Neural progenitor cell (in vitro differentiated cells): Measurements from ENCODE around the gene PCSK9. TPM values are rescaled to one million over a fixed set of nuclear protein-coding genes. Genes with fewer than 3 reads are reported as not detected.

Source experiments
- DNase-seq: peaks from one replicate; pipeline ENCODE4 v3.0.0-alpha.2; 2016; ENCODE audit warnings: low spot score
- H2AFZ ChIP-seq: fragments of 200-600 bp; sonication (generic); replicated peaks from 2 replicates; pipeline ENCODE4 v1.6.1; 2016; ENCODE audit warnings: antibody characterized with exemption
- H3F3A ChIP-seq: fragments of 200-600 bp; sonication (generic); 2 replicates; pipeline ENCODE4 v1.6.1; 2016; ENCODE audit warnings: antibody characterized with exemption, low read depth
- H3K27ac ChIP-seq: fragments of 200-600 bp; sonication (generic); 2 replicates; pipeline ENCODE4 v1.5.1; 2016; ENCODE audit warnings: mild to moderate bottlenecking
- H3K27me3 ChIP-seq: fragments of 200-600 bp; sonication (generic); 2 replicates; pipeline ENCODE4 v1.6.1; 2016; ENCODE audit warnings: mild to moderate bottlenecking, moderate library complexity
- H3K36me3 ChIP-seq: fragments of 200-600 bp; sonication (generic); 2 replicates; pipeline ENCODE4 v1.5.1; 2016
- H3K4me1 ChIP-seq: fragments of 200-600 bp; sonication (generic); 2 replicates; pipeline ENCODE4 v1.6.1; 2016; ENCODE audit warnings: mixed run types
- H3K4me2 ChIP-seq: fragments of 200-600 bp; sonication (generic); 2 replicates; pipeline ENCODE4 v1.6.1; 2016
- H3K4me3 ChIP-seq: fragments of 200-600 bp; sonication (generic); 2 replicates; pipeline ENCODE4 v1.5.1; 2016
- H3K79me2 ChIP-seq: fragments of 200-600 bp; sonication (generic); 2 replicates; pipeline ENCODE4 v1.6.1; 2016; ENCODE audit warnings: low read depth
- H3K9ac ChIP-seq: fragments of 200-600 bp; sonication (generic); 2 replicates; pipeline ENCODE4 v1.6.1; 2016
- H3K9me3 ChIP-seq: fragments of 200-600 bp; sonication (generic); 2 replicates; pipeline ENCODE4 v1.5.1; 2016; ENCODE audit warnings: low read depth
- H4K20me1 ChIP-seq: fragments of 200-600 bp; sonication (generic); 2 replicates; pipeline ENCODE4 v1.6.1; 2016; ENCODE audit warnings: low read depth
- H3K27ac Mint-ChIP-seq: 3 replicates; pipeline ENCODE4 v1.8.0; 2021; ENCODE audit warnings: mixed read lengths
- H3K27me3 Mint-ChIP-seq: 2 replicates; pipeline ENCODE4 v1.8.0; 2022; ENCODE audit warnings: low read depth, mild to moderate bottlenecking, inconsistent platforms, moderate library complexity, mixed read lengths; ENCODE audit not compliant: insufficient read depth
- H3K36me3 Mint-ChIP-seq: 3 replicates; pipeline ENCODE4 v1.8.0; 2021; ENCODE audit warnings: mixed read lengths
- H3K4me1 Mint-ChIP-seq: 3 replicates; pipeline ENCODE4 v1.8.0; 2021; ENCODE audit warnings: mixed read lengths
- H3K4me3 Mint-ChIP-seq: 3 replicates; pipeline ENCODE4 v1.8.0; 2021; ENCODE audit warnings: mild to moderate bottlenecking, moderate library complexity, mixed read lengths
- H3K9me3 Mint-ChIP-seq: 3 replicates; pipeline ENCODE4 v1.8.0; 2020; ENCODE audit warnings: mixed read lengths
- CTCF ChIP-seq: fragments of 200-600 bp; sonication (generic); IDR thresholded peaks from 2 replicates; pipeline ENCODE4 v1.5.1; 2017; ENCODE audit warnings: antibody characterized with exemption, mild to moderate bottlenecking
- EZH2 ChIP-seq: fragments of 200-600 bp; sonication (generic); IDR thresholded peaks from 2 replicates; pipeline ENCODE4 v1.6.1; 2017; ENCODE audit warnings: antibody characterized with exemption, mild to moderate bottlenecking, moderate library complexity
- EZH2phosphoT487 ChIP-seq: fragments of 200-600 bp; sonication (generic); IDR thresholded peaks from 2 replicates; pipeline ENCODE4 v1.6.1; 2017; ENCODE audit warnings: antibody characterized with exemption
- total RNA-seq: library from RNA; depleted of rRNA; stranded (reverse); fragments of >200 nt; gene quantifications from 2 replicates; pipeline ENCODE4 v1.2.3, GENCODE V29; 2015; ENCODE audit warnings: low replicate concordance

The PCSK9 gene
- total RNA-seq, 1 donor from 2014 or later, result 4.5 TPM

GRCh38 chr1:55057956-55058298 lies 18.6 kb downstream of the PCSK9 start:
- peaks cover 5% of the 10 kb centered on the region for H3K27me3 Mint-ChIP-seq
- H3K36me3 Mint-ChIP-seq, result no peaks in the 10 kb centered on the region
- H3K27ac Mint-ChIP-seq, result peak overlapping the region; percentile 90
- Histone ChIP-seq H2AFZ (no peak overlapping the region), H3K9me3 (no peaks in the 10 kb centered on the region), H3K79me2 (no peaks in the 10 kb centered on the region), H3F3A (no peaks in the 10 kb centered on the region), H3K27ac (no peak overlapping the region), H3K36me3 (no peaks in the 10 kb centered on the region), H3K4me1 (no peaks in the 10 kb centered on the region), H3K4me2 (no peak overlapping the region), H4K20me1 (no peaks in the 10 kb centered on the region), H3K27me3 (no peaks in the 10 kb centered on the region), H3K4me3 (no peak overlapping the region), H3K9ac (no peak overlapping the region)
- TF ChIP-seq EZH2, result no peak
- TF ChIP-seq CTCF, result no peak
- no peak for TF ChIP-seq EZH2phosphoT487
- H3K4me3 Mint-ChIP-seq, result no peak overlapping the region
- peaks cover 15% of the 10 kb centered on the region for H3K4me1 Mint-ChIP-seq
- H3K9me3 Mint-ChIP-seq, result no peaks in the 10 kb centered on the region
- no peak for DNase-seq

GRCh38 chr1:55059302-55060132 lies 20.2 kb downstream of the PCSK9 start:
- H3K36me3 ChIP-seq, result no peaks in the 10 kb centered on the region
- DNase-seq, result no peak
- H3K27ac ChIP-seq, result no peak overlapping the region
- Mint-ChIP-seq H3K4me1 (peaks cover 14% of the 10 kb centered on the region), H3K36me3 (no peaks in the 10 kb centered on the region), H3K27me3 (peaks cover 5% of the 10 kb centered on the region), H3K9me3 (no peaks in the 10 kb centered on the region), H3K27ac (no peak overlapping the region), H3K4me3 (no peak overlapping the region)
- no peaks in the 10 kb centered on the region for H3K27me3 ChIP-seq
- no peaks in the 10 kb centered on the region for H3K9me3 ChIP-seq
- no peaks in the 10 kb centered on the region for H3K79me2 ChIP-seq
- no peak overlapping the region for H2AFZ ChIP-seq
- no peak overlapping the region for H3K4me3 ChIP-seq
- H4K20me1 ChIP-seq, result no peaks in the 10 kb centered on the region
- no peaks in the 10 kb centered on the region for H3F3A ChIP-seq
- no peak overlapping the region for H3K4me2 ChIP-seq
- TF ChIP-seq EZH2, result no peak
- no peak for TF ChIP-seq EZH2phosphoT487
- no peak for TF ChIP-seq CTCF
- no peaks in the 10 kb centered on the region for H3K4me1 ChIP-seq
- no peak overlapping the region for H3K9ac ChIP-seq

GRCh38 chr1:55060133-55060999 lies 21.0 kb downstream of the PCSK9 start:
- Histone ChIP-seq H3K9me3 (no peaks in the 10 kb centered on the region), H3F3A (no peaks in the 10 kb centered on the region), H3K4me2 (no peak overlapping the region), H3K79me2 (no peaks in the 10 kb centered on the region), H3K36me3 (no peaks in the 10 kb centered on the region), H3K4me1 (no peaks in the 10 kb centered on the region), H3K27ac (no peak overlapping the region), H4K20me1 (no peaks in the 10 kb centered on the region), H2AFZ (no peak overlapping the region), H3K27me3 (no peaks in the 10 kb centered on the region), H3K9ac (no peak overlapping the region), H3K4me3 (no peak overlapping the region)
- no peak overlapping the region for H3K27ac Mint-ChIP-seq
- H3K4me3 Mint-ChIP-seq, result no peak overlapping the region
- H3K4me1 Mint-ChIP-seq, result peaks cover 10% of the 10 kb centered on the region
- H3K27me3 Mint-ChIP-seq, result peaks cover 5% of the 10 kb centered on the region
- no peaks in the 10 kb centered on the region for H3K36me3 Mint-ChIP-seq
- DNase-seq, result no peak
- TF ChIP-seq EZH2 (no peak), EZH2phosphoT487 (no peak), CTCF (no peak)
- no peaks in the 10 kb centered on the region for H3K9me3 Mint-ChIP-seq
